ENCODE measurements around the gene PKN1.

DNA sequence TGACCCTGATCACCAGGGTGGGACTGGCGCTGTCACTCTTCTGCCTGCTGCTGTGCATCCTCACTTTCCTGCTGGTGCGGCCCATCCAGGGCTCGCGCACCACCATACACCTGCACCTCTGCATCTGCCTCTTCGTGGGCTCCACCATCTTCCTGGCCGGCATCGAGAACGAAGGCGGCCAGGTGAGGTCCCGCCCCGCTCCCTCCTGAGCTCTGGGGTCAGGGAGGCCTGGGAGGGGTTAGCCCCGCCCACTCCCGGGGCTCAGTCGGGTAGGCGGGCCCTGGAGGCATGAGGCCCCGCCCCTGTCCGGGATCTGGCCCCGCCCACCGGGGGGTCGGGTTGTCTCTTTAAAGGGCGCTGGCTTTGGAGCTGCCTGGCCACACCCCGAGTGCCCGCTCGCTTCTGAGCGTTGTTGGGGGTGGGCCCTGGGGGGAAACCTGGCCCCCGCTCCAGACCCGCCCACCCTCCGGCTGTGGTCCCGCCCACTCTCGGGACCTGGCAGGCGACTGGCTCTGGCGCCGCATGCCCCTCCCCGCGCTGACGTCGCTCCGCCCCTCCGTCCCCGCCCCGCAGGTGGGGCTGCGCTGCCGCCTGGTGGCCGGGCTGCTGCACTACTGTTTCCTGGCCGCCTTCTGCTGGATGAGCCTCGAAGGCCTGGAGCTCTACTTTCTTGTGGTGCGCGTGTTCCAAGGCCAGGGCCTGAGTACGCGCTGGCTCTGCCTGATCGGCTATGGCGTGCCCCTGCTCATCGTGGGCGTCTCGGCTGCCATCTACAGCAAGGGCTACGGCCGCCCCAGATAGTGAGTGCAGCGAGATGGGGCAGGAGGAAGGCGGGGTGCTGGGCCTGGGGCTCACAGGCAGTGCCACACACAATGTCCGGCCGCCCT lies 27.1 kb upstream of the PKN1 start:
- TF ChIP-seq, protein P1, sequence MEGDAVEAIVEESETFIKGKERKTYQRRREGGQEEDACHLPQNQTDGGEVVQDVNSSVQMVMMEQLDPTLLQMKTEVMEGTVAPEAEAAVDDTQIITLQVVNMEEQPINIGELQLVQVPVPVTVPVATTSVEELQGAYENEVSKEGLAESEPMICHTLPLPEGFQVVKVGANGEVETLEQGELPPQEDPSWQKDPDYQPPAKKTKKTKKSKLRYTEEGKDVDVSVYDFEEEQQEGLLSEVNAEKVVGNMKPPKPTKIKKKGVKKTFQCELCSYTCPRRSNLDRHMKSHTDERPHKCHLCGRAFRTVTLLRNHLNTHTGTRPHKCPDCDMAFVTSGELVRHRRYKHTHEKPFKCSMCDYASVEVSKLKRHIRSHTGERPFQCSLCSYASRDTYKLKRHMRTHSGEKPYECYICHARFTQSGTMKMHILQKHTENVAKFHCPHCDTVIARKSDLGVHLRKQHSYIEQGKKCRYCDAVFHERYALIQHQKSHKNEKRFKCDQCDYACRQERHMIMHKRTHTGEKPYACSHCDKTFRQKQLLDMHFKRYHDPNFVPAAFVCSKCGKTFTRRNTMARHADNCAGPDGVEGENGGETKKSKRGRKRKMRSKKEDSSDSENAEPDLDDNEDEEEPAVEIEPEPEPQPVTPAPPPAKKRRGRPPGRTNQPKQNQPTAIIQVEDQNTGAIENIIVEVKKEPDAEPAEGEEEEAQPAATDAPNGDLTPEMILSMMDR (IDR thresholded peaks at IDR 0.05; ENCODE audit: low read depth, low read length): peak; percentile 46
- TF ChIP-seq EZH2phosphoT487 (IDR thresholded peaks at IDR 0.05; ENCODE audit: low read depth): no peak
